GM12875 (cell line): ENCODE results near the gene LGALS3BP.

Experiments
- H3K4me3 ChIP-seq: one replicate; pipeline ENCODE4 v1.5.1; 2011; ENCODE audit warnings: low read depth, low read length, control low read depth
- CTCF ChIP-seq: IDR thresholded peaks from 2 replicates; pipeline ENCODE4 v1.5.1; 2011; ENCODE audit warnings: low read depth, mild to moderate bottlenecking, control low read depth, inconsistent platforms, low read length, moderate library complexity, borderline replicate concordance; ENCODE audit not compliant: insufficient read depth

Gene LGALS3BP

DNA sequence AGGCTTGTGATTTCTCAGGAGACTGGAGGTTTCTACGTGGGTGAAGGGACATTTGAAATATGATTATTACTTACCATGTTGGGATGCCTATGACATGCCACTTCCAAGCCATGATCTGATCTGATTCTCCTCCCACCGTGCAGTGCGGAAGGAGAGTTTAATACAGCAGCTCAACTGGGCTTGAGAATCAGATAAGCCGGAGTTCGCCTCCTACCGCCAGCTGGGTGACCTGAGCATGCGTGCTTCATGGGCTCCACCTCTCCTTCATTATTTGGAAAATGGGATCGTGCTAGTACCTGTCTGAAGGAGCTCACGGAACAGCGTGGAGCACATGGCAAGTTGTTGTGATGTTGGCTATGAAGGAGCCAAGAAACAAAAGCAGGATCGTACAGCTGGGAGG, 42.2 kb downstream of the LGALS3BP start:
- TF ChIP-seq CTCF = no peak
- H3K4me3 ChIP-seq = no peak overlapping the region

GRCh38 chr17:78935419-78936323, 44.1 kb downstream of the LGALS3BP start:
- no peak overlapping the region for H3K4me3 ChIP-seq
- no peak for TF ChIP-seq CTCF

DNA sequence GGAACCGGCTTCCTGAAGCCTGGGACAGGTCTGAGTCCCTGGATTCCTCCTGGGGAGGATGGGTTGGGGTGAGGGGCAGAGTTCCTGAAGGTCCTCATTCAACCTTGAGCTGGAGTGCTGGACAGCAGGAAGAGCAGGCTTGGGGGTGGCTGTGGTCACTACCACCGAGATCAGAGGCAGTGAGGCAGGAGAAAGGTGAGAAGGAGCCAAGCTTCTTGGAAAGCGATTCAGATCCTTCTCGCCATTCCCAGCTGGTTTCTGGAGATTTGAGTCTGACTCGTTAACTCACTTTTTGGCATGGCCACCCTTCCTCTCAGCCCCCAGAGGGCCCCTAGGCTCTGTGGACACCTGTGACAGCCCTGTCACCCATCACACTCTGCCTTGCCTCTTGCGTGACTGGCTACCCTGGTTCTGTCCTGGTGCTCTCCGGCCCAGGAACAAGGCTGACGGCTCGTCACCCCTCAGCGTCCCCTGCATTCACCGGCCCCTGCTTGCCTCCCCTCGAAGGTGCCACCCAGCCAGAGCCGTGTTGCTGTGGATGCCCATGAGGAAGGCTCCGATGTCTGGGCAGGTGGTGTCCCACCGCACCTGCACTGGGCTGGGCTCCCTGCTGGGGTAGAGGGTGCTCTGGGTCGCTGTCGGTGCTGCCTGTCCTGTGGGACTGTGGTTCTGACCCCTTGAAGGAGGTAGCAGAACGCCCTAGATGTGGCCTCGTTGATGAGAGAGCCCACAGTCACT, 44.9 kb downstream of the LGALS3BP start:
- no peak overlapping the region for H3K4me3 ChIP-seq
- no peak for TF ChIP-seq CTCF

GRCh38 chr17:78933959-78934568, 45.7 kb downstream of the LGALS3BP start:
- H3K4me3 ChIP-seq = no peak overlapping the region
- no peak for TF ChIP-seq CTCF

DNA sequence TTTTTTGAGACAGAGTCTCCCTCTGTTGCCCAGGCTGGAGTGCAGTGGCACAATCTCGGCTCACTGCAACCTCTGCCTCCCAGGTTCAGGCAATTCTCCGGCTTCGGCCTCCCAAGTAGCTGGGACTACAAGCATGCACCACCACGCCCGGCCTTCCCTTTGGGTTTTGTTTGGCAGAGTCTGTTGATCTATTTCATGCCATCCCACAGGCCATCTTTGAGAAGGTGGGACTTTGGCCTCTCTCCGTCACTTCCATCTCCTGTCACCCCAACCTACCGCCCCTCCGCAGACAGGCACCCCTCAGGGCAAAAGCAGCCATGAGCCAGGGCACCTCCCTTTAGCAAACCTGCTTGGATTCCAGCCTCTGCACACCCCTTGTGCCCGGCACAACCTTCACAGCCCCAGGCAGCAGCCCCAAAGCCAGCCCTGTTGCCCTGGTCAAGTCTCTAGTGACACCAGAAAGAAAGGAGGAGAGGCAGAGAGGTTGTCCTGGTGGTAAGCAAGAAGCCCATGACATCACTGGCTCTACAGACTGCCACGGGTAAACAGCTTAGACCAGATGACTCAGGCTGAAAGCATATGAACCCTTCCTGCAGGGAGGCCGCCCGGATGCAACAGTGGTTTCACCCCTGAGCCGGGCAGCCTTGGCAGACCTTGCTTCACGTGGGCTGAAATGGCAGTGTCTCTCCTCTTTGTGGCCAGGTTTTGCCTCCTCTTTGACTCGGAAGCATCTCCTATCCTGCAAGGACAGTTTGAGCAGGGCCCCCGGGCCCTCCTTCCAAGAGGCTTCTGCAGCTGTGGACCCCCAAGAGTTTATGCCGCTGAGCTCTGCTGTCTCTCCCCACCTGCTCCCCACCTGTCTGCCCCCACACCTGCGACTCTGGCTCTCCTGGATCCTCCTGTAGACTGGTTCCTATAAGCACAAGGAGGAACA, 46.4 kb downstream of the LGALS3BP start:
- no peak for TF ChIP-seq CTCF

More for the DNA sequence above, 46.4 kb downstream of the LGALS3BP start:
- H3K4me3 ChIP-seq = no peak overlapping the region
